ENCODE measurements around the gene SGTA. TPM values are rescaled to one million over a fixed set of nuclear protein-coding genes. Genes with fewer than 3 reads are reported as not detected.

SGTA gene, protein sequence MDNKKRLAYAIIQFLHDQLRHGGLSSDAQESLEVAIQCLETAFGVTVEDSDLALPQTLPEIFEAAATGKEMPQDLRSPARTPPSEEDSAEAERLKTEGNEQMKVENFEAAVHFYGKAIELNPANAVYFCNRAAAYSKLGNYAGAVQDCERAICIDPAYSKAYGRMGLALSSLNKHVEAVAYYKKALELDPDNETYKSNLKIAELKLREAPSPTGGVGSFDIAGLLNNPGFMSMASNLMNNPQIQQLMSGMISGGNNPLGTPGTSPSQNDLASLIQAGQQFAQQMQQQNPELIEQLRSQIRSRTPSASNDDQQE
- total RNA-seq (100 to 1,000 TPM in 1 of 4 donors, 10 to 100 TPM in 3; 63.4 to 104 (median 77.8) TPM), polyA plus RNA-seq (100 to 1,000 TPM in 2 of 3 donors, 10 to 100 TPM in 1; 99.1 to 186 (median 123) TPM)
- long read RNA-seq, donor 1, transcript SGTA-201 (12 exons, 2,330 nt), result major isoform, 60 of 89 reads
- long read RNA-seq, donor 1, partial matches to known transcripts, result 16 of 89 reads
- long read RNA-seq, donor 1, other reads (novel, unspliced or antisense), result 13 of 89 reads
- long read RNA-seq, donor 2, transcript SGTA-201 (12 exons, 2,330 nt), result major isoform, 164 of 207 reads
- long read RNA-seq, donor 2, partial matches to known transcripts, result 36 of 207 reads
- long read RNA-seq, donor 2, other reads (novel, unspliced or antisense), result 7 of 207 reads

DNA sequence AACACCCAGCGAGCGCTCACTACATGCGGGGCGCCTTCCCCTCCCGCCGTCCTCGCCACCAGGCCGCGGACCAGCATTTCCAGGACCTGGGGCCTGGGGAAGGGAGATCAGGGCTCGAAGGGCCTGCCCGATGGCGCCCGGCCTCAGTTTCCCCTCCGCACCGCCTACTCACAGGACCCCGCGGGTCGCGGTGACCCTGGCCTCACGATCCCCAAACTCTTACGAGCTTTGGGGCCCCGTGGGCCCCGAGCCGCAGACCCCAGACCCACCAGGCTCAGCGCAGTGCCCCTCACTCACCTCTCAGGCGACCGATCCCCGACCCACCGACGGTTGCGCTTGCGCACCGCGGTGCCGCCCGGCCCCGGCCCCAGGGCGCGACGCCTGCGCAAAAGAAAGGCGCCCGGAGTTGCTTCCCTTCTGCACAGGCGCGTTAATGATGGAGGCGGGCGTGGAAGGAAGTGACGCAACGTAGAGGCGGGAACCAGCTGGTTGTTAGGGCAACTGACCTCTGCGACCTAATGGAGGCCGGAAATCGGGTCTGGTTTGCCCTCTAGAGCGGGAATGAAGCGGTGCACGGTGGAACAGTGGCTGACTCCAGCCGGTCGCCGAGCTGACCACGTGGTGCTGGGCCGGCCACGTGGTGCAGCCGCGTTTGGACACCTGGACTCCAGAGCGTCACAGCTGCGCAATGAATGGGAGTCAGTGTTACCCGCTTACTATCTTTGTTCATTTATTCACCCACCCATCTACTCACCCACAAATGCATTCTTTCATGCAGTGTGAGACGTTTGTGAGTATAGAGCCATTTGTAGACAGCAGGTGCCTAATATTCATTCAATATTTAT lies at the start of gene SGTA:
SGTA (minus strand) TSS at position 338 of the 845 bp plus-strand sequence. CDS start 14,205 bp downstream, outside the sequence.
- intact Hi-C loops (cut with DNase I), result loop anchor here in 1 of 2 donors (1.0 kb wide), 1 partner anchor 161 kb away; the partner anchor contains the start of gene ZNF77
- Histone ChIP-seq H3K27me3 (ENCODE audit: insufficient read depth in 3 of 3, low read length in 2 of 3) (no peaks in the 10 kb centered on the region), H3K4me1 (peaks cover 55% of the 10 kb centered on the region), H3K27ac (peak within 1 kb of the TSS; percentile 97), H3K36me3 (ENCODE audit: insufficient read depth in 1 of 2, low read depth in 1 of 2) (no peaks in the 10 kb centered on the region), H3K4me3 (peak within 1 kb of the TSS; percentile 93), H3K9me3 (no peaks in the 10 kb centered on the region)
- WGBS, 3 donors, result 0 to 1% (median 0%) methylated on average over 53 to 68 of the region's 68 CpGs
- TF ChIP-seq, protein P1, sequence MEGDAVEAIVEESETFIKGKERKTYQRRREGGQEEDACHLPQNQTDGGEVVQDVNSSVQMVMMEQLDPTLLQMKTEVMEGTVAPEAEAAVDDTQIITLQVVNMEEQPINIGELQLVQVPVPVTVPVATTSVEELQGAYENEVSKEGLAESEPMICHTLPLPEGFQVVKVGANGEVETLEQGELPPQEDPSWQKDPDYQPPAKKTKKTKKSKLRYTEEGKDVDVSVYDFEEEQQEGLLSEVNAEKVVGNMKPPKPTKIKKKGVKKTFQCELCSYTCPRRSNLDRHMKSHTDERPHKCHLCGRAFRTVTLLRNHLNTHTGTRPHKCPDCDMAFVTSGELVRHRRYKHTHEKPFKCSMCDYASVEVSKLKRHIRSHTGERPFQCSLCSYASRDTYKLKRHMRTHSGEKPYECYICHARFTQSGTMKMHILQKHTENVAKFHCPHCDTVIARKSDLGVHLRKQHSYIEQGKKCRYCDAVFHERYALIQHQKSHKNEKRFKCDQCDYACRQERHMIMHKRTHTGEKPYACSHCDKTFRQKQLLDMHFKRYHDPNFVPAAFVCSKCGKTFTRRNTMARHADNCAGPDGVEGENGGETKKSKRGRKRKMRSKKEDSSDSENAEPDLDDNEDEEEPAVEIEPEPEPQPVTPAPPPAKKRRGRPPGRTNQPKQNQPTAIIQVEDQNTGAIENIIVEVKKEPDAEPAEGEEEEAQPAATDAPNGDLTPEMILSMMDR (IDR thresholded peaks at IDR 0.05), result peak; percentile 44
- ATAC-seq (peak; percentile 91 to 92 (median 91)), DNase-seq (peak; percentile 98 to 99)

DNA sequence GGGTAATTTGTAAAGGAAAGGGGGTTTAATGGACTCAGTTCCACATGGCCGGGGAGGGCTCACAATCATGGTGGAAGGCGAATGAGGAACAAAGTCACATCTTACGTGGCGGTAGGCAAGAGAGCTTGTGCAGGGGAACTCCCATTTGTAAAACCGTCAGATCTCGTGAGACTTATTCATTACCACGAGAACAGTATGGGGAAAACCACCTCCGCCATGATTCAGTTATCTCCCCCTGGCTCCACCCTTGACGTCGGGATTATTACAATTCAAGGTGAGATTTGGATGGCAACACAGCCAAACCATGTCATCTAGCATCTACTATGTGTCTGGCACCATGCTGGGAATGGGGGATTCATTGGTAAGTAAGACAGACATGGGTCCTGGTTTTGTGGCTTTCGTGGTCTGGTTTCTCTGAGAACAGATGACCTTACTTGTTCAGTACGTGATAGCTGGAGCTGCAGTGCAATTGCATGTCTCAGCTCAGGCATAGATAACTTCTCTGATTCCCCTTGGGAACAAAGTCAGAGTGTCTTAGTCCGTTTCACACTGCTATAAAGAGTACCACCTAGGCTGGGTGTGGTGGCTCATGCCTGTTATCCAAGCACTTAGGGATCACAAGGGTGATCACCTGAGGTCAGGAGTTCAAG lies 44.9 kb upstream of the SGTA start:
- Histone ChIP-seq H3K4me3 (no peak overlapping the region), H3K27me3 (ENCODE audit: insufficient read depth in 3 of 3, low read length in 2 of 3) (no peaks in the 10 kb centered on the region), H3K4me1 (no peaks in the 10 kb centered on the region), H3K9me3 (peaks cover 17% of the 10 kb centered on the region), H3K36me3 (ENCODE audit: insufficient read depth in 1 of 2, low read depth in 1 of 2) (peaks cover 7 to 54% of the 10 kb centered on the region in 2 donors), H3K27ac (no peak overlapping the region)
- intact Hi-C loops (cut with DNase I), result no loop called here
- ATAC-seq, result no peak
- TF ChIP-seq, protein P1 (IDR thresholded peaks at IDR 0.05), result no peak
- WGBS, 3 donors, result 93 to 97% (median 93%) methylated on average over 13 of the region's 13 CpGs
- no peak for DNase-seq

DNA sequence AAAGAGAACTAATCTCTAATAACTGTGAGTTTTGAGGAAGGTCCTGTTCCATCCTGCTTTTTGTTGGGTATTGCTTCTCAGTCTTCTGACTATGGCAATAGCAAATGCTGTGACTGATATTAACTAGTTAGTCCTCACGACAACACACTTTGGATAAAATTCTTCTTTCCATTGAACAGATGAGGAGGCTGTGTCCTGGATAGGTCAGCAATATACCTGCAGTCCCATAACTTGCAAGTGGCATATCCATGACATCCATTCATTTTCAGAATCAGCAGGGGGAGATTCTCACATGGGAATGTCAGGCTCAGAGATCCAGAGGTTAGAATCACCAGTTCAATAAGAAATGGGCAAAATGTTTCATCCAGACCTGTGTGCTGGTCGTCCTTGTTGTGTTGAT lies 43.9 kb upstream of the SGTA start:
- H3K36me3 ChIP-seq (ENCODE audit: insufficient read depth in 1 of 2, low read depth in 1 of 2), result peaks cover 0 to 51% of the 10 kb centered on the region in 2 donors

DNA sequence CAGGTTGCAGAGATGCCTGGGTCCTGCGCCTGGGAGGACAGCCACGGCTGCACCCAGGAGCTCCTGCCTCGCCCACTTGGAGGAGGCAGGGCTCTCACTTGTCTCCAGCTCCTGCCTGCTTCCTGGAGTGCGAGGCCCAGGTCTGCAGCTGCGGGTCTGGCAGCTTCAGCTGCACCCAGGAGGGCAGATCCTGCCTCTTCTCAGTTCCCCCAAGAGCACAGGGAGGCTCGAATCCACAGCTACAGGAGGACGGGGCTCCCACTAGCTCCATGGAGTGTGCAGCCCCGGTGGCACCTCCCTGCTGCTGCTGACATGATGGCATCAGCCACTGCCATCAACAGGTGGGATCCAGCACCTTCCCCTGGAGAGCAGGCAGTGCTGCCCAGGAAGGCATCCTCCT lies 41.1 kb upstream of the SGTA start:
- DNase-seq (no peak), ATAC-seq (no peak)
- intact Hi-C loops (cut with DNase I), result no loop called here
- H3K9me3 ChIP-seq, result no peaks in the 10 kb centered on the region
- no peaks in the 10 kb centered on the region for H3K27me3 ChIP-seq (ENCODE audit: insufficient read depth in 3 of 3, low read length in 2 of 3)
- WGBS, 3 donors, result 71 to 74% (median 72%) methylated on average over 8 of the region's 8 CpGs
- peaks cover 0 to 47% of the 10 kb centered on the region in 2 donors for H3K36me3 ChIP-seq (ENCODE audit: insufficient read depth in 1 of 2, low read depth in 1 of 2)
- H3K4me3 ChIP-seq, result no peak overlapping the region
- no peak overlapping the region for H3K27ac ChIP-seq
- TF ChIP-seq, protein P1 (IDR thresholded peaks at IDR 0.05), result no peak
- peaks cover 5% of the 10 kb centered on the region for H3K4me1 ChIP-seq

More for the DNA sequence above, 43.9 kb upstream of the SGTA start:
- Histone ChIP-seq H3K4me3 (no peak overlapping the region), H3K4me1 (no peaks in the 10 kb centered on the region), H3K27me3 (ENCODE audit: insufficient read depth in 3 of 3, low read length in 2 of 3) (no peaks in the 10 kb centered on the region), H3K9me3 (peaks cover 8% of the 10 kb centered on the region), H3K27ac (no peak overlapping the region)
- intact Hi-C loops (cut with DNase I), result no loop called here
- no peak for DNase-seq
- no peak for ATAC-seq
- WGBS, 3 donors, result 83 to 95% (median 94%) methylated on average over 2 of the region's 2 CpGs
- TF ChIP-seq, protein P1 (IDR thresholded peaks at IDR 0.05), result no peak

All from psoas muscle (tissue), 8 donors.